IPS DF 6.9 (cell line): ENCODE results near the gene CFAP97D2.

Source experiments
- DNase-seq: peaks from one replicate; pipeline ENCODE4 v3.0.0-alpha.2; 2013; ENCODE audit warnings: low read depth, low spot score
- H3K27ac ChIP-seq: one replicate; pipeline ENCODE4 v1.5.1; 2013; ENCODE audit warnings: low read length, control low read depth
- H3K27me3 ChIP-seq: 2 replicates; pipeline ENCODE4 v1.6.1; 2013; ENCODE audit warnings: mild to moderate bottlenecking, low read length; ENCODE audit not compliant: control insufficient read depth, insufficient read depth
- H3K36me3 ChIP-seq: 2 replicates; pipeline ENCODE4 v1.6.1; 2013; ENCODE audit warnings: low read length; ENCODE audit not compliant: control insufficient read depth, insufficient read depth
- H3K4me1 ChIP-seq: 2 replicates; pipeline ENCODE4 v1.6.1; 2013; ENCODE audit warnings: low read length; ENCODE audit not compliant: control insufficient read depth, insufficient read depth
- H3K4me3 ChIP-seq: 2 replicates; pipeline ENCODE4 v1.5.1; 2013; ENCODE audit warnings: mild to moderate bottlenecking, low read length
- H3K9me3 ChIP-seq: 2 replicates; pipeline ENCODE4 v1.6.1; 2013; ENCODE audit warnings: low read length, inconsistent platforms; ENCODE audit not compliant: control insufficient read depth, insufficient read depth
- WGBS: extraction: QIAGEN DNeasy Blood & Tissue Kit; methylation state at CpG from one replicate; pipeline ENCODE4 v1.1.7; 2013; ENCODE audit warnings: mixed read lengths, missing lambda C conversion rate; ENCODE audit not compliant: insufficient read length, insufficient coverage; 5-methylcytosine and 5-hydroxymethylcytosine counted together

The CFAP97D2 gene

DNA sequence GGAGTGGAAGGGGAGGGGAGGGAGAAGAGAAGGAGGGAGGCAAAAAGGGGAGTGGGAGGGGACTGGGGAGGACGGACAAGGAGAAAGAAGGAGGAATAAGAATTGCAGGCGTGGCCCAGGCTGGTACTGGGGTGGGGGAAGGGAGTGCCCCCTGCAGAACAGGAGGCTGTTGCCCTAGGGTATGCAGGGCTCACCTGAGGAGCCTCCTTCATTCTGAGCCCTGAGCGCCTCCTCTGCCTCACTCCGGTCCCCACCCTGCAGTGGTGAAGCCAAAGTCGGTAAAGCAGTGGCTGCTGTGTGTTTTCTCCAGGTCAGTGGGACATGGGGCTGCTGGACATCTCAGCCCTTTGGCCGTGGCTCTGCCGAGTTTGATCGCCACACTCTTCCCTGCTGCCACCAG is 46.6 kb downstream of the CFAP97D2 start:
- H3K27ac ChIP-seq, result no peak overlapping the region
- no peaks in the 10 kb centered on the region for H3K27me3 ChIP-seq
- no peaks in the 10 kb centered on the region for H3K36me3 ChIP-seq
- H3K4me1 ChIP-seq, result peaks cover 9% of the 10 kb centered on the region
- no peak overlapping the region for H3K4me3 ChIP-seq
- H3K9me3 ChIP-seq, result no peaks in the 10 kb centered on the region
- no CpG with 5 or more reads among the region's 8 CpGs for WGBS
- no peak for DNase-seq

- Histone ChIP-seq H3K36me3 (no peaks in the 10 kb centered on the region), H3K27ac (no peak overlapping the region), H3K4me1 (peaks cover 9% of the 10 kb centered on the region), H3K9me3 (no peaks in the 10 kb centered on the region), H3K4me3 (no peak overlapping the region), H3K27me3 (no peaks in the 10 kb centered on the region)
- no CpG with 5 or more reads among the region's 11 CpGs for WGBS
- DNase-seq, result no peak
Measured at GRCh38 chr13:114226088-114226487, 47.0 kb downstream of the CFAP97D2 start.

GRCh38 chr13:114226699-114227323 is 47.8 kb downstream of the CFAP97D2 start:
- Histone ChIP-seq H3K36me3 (no peaks in the 10 kb centered on the region), H3K4me3 (no peak overlapping the region), H3K27me3 (no peaks in the 10 kb centered on the region), H3K4me1 (peaks cover 9% of the 10 kb centered on the region), H3K9me3 (no peaks in the 10 kb centered on the region), H3K27ac (no peak overlapping the region)
- no CpG with 5 or more reads among the region's 19 CpGs for WGBS
- peak; percentile 95 for DNase-seq

- H3K4me3 ChIP-seq, result no peak overlapping the region
- DNase-seq, result no peak
- no peaks in the 10 kb centered on the region for H3K36me3 ChIP-seq
- WGBS, result no CpG with 5 or more reads among the region's 2 CpGs
- no peaks in the 10 kb centered on the region for H3K9me3 ChIP-seq
- no peaks in the 10 kb centered on the region for H3K27me3 ChIP-seq
- H3K27ac ChIP-seq, result no peak overlapping the region
- peaks cover 9% of the 10 kb centered on the region for H3K4me1 ChIP-seq
Measured at GRCh38 chr13:114227528-114227927, 48.5 kb downstream of the CFAP97D2 start.

DNA sequence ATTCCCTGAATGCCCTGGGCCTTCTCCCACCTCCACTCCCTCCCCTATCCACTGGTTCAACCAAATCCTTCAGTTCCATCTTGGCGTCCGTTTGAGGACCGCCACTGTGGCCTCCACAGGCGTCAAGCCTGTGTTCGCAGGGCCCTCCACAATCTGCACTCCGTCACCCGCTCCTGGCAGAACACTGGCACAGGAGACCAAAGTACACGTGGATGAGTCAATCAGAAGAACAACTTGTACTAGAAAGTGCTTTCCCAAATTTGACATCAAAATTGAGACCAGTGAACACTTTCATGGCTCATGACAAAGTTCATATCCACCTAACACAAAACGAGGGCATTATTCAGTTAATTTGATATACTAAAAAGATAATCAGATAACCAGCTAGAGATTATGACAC is 49.1 kb downstream of the CFAP97D2 start:
- Histone ChIP-seq H3K27me3 (no peaks in the 10 kb centered on the region), H3K4me1 (peaks cover 9% of the 10 kb centered on the region), H3K36me3 (no peaks in the 10 kb centered on the region), H3K9me3 (no peaks in the 10 kb centered on the region), H3K27ac (no peak overlapping the region), H3K4me3 (no peak overlapping the region)
- WGBS, result no CpG with 5 or more reads among the region's 9 CpGs
- DNase-seq, result no peak

DNA sequence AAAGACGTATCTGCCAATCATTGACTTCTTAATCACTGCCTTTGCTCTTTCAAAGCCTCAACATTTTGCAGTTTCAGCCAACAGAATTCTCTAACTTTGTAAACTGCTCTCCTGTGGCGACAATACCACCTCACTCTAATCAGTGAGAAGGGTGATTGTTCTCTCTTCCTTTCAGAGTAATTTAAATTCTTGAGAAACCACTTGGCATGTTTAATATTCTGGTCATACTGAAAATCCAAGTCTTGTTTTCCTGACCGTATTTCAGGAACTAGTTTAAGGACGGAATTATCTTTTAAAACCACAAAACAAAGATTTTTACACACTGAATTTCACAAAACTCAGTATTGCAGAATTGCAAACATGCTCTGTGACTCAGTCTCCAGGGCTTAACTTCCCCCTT is 50.4 kb downstream of the CFAP97D2 start:
- no peak for DNase-seq
- no peaks in the 10 kb centered on the region for H3K9me3 ChIP-seq
- no peaks in the 10 kb centered on the region for H3K27me3 ChIP-seq
- no peak overlapping the region for H3K4me3 ChIP-seq
- H3K27ac ChIP-seq, result no peak overlapping the region
- no peaks in the 10 kb centered on the region for H3K36me3 ChIP-seq
- WGBS, result no CpG with 5 or more reads among the region's 4 CpGs
- peaks cover 9% of the 10 kb centered on the region for H3K4me1 ChIP-seq

DNA sequence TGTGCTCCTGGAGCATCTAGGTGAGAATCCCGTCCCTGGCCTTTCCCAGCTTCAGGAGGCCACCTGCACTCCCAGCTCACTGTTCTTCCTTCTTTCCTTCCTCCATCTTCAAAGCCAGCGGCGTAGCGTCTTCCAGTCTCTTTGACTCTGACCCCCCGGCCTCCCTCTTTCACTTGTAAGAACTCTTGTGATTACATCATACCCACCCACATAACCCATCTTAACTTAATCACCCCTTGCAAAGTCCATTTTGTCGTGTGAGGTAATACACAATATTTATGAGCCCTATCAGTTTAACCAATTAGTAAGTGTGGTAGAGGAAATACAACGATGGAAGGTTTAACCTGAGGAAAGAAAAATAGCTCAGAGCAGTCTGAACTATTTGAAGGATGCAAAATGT is 51.1 kb downstream of the CFAP97D2 start:
- H3K27ac ChIP-seq, result no peak overlapping the region

DNA sequence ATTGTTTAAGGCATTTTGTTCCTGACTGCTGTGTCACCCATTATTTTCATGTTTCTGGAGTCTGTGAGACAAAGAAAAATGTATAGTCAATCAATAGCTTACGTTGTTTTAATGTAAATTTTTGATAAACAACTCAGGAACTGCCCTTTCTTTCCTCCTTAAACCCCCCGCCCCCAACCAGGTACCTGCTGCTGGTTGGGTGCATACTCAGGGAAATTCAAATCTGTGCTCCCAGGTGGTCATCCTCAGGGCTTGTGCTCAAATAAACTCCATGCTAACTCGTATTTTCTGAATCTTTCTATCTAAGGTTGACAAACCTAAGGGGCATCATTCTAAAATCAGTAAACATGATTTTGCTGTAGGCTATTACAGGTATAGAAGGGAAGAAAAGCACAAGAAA is 51.5 kb downstream of the CFAP97D2 start:
- Histone ChIP-seq H3K27ac (no peak overlapping the region), H3K36me3 (no peaks in the 10 kb centered on the region), H3K4me1 (peaks cover 9% of the 10 kb centered on the region), H3K27me3 (no peaks in the 10 kb centered on the region), H3K9me3 (no peaks in the 10 kb centered on the region), H3K4me3 (no peak overlapping the region)
- no CpG with 5 or more reads among the region's 3 CpGs for WGBS
- DNase-seq, result no peak

More for the DNA sequence above, 51.1 kb downstream of the CFAP97D2 start:
- Histone ChIP-seq H3K27me3 (no peaks in the 10 kb centered on the region), H3K4me1 (peaks cover 9% of the 10 kb centered on the region), H3K4me3 (no peak overlapping the region), H3K9me3 (no peaks in the 10 kb centered on the region), H3K36me3 (no peaks in the 10 kb centered on the region)
- WGBS, result no CpG with 5 or more reads among the region's 7 CpGs
- DNase-seq, result no peak

DNA sequence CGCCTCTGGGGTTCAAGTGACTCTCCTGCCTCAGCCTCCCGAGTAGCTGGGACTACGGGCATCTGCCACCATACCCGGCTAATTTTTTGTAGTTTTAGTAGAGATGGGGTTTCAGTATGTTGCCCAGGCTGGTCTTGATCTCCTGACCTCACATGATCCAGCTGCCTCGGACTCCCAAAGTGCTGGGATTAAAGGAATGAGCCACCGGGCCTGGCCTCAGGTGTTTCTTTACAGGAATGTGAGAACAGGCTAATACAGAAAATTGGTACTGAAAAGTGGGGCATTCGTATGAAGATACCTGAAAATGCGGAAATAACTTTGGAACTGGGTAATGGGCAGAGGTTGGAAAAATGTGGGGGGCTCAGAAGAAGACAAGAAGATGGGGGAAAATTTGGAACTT is 52.8 kb downstream of the CFAP97D2 start:
- Histone ChIP-seq H3K27me3 (no peaks in the 10 kb centered on the region), H3K4me1 (peaks cover 7% of the 10 kb centered on the region; the same call in 1 of the 2 replicates), H3K9me3 (no peaks in the 10 kb centered on the region), H3K27ac (no peak overlapping the region), H3K36me3 (peaks cover 3% of the 10 kb centered on the region; the same call in 1 of the 2 replicates), H3K4me3 (no peak overlapping the region)
- no CpG with 5 or more reads among the region's 8 CpGs for WGBS
- DNase-seq, result no peak

DNA sequence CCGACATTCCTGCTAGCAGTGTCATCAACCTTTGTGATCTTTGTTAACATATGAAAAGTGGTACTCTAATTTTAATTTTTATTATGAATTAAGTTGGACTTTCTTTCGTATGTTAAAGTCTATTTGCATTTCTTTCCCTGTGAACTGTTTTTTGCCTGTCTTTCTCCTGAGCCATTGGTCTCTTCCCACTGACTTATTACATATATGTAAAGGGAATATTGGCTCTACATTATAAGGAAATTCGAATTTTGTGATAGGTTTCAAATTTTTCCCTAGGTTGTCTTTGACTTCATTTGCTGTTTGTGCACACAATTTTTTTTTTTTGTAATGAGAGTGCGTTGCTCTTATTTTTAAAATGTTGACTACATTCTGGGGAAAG is 55.2 kb downstream of the CFAP97D2 start:
- Histone ChIP-seq H3K4me1 (peaks cover under 1% of the 10 kb centered on the region; the same call in 1 of the 2 replicates), H3K9me3 (no peaks in the 10 kb centered on the region), H3K27ac (no peak overlapping the region), H3K27me3 (no peaks in the 10 kb centered on the region), H3K4me3 (no peak overlapping the region), H3K36me3 (peaks cover 18% of the 10 kb centered on the region)
- WGBS, result no CpG with 5 or more reads among the region's 4 CpGs
- no peak for DNase-seq
